Breast epithelium (tissue), 3 donors: Measurements from ENCODE around the gene CTNNA2.

ENCODE experiments used
- CTCF ChIP-seq, 3 donors: fragments of 450-650 bp; IDR thresholded peaks; one replicate each; pipeline ENCODE4 v1.5.1; 2016 to 2017; ENCODE audit warnings: antibody characterized with exemption in 3 of 3, mild to moderate bottlenecking in 3 of 3, moderate library complexity in 3 of 3
- POLR2A ChIP-seq: fragments of 450-650 bp; IDR thresholded peaks from one replicate; pipeline ENCODE4 v1.6.1; 2016; ENCODE audit warnings: antibody characterized with exemption, mild to moderate bottlenecking, moderate library complexity
- POLR2AphosphoS5 ChIP-seq, 3 donors: sonication (generic); formaldehyde crosslinking; IDR thresholded peaks; one replicate each; pipeline ENCODE4 v1.6.1; 2017; ENCODE audit warnings: antibody characterized with exemption in 3 of 3

GRCh38 chr2:80298954-80299353 lies 786.1 kb downstream of the CTNNA2 start:
- TF ChIP-seq POLR2A (no peak), CTCF (IDR thresholded peaks at IDR 0.05) (no peak), POLR2AphosphoS5 (IDR thresholded peaks at IDR 0.05) (no peak)
